Measurements from ENCODE around the gene RHOT2.
A peak's percentile ranks its signal among the peaks of the same experiment; 100 is the strongest.

The RHOT2 gene

DNA sequence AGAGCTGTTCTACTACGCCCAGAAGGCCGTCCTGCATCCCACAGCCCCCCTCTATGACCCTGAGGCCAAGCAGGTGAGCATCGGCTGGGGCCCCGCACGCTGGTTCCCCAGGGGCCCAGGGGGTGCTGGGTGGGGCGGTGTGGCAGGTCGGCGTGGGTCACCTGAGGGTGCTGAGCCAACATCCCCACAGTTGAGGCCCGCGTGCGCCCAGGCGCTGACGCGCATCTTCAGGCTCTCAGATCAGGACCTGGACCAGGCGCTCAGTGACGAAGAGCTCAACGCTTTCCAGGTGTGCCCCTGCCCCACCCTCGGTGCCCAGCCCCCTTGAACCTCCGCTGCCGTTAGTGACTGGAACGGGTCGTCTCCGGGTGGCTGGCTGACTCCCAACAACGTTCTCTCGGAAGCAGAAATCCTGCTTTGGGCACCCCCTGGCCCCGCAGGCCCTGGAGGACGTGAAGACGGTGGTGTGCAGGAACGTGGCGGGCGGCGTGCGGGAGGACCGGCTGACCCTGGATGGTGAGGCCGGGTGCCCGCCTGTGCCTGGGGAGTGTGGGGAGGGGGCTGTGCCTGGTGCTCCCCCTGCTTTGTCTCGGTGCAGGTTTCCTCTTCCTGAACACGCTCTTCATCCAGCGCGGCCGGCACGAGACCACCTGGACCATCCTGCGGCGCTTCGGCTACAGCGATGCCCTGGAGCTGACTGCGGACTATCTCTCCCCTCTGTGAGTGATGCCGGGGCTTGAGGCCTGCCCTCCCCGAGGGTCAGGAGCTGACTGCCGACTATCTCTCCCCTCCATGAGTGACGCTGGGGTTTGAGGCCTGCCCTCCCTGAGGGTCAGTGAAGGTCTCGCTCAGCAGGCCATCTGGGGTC lies 2.8 kb downstream of the RHOT2 start:
- no peak for DNase-seq (ENCODE audit: low spot score)

DNA sequence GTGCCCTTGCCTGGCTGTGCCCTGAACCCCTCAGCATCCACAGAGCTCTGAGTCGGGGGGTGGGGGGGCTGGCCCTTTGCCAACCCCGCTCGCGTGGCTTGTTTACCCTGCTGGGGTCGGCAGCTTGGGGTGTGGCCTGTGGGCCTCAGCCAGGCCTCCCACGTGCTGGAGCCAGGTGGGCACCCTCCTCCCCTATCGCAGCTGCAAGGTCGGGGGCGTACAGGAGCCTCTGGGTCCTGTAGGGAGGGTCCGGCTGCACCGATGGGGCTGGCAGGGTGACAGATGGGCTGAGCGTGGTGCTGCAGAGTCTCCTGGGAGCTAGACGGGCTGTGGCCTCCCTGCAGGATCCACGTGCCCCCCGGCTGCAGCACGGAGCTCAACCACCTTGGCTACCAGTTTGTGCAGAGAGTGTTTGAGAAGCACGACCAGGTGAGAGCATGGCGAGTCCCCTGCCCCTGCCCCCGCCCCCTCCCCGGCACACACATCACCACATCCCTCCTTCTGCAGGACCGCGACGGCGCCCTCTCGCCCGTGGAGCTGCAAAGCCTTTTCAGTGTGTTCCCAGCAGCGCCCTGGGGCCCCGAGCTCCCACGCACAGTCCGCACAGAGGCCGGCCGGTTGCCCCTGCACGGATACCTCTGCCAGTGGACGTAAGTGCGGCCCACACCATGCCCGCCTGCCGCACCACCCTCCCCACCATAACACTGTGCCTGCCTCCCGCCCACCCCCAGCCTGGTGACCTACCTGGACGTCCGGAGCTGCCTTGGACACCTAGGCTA lies 3.6 kb downstream of the RHOT2 start:
- no peak for DNase-seq (ENCODE audit: low spot score)

DNA sequence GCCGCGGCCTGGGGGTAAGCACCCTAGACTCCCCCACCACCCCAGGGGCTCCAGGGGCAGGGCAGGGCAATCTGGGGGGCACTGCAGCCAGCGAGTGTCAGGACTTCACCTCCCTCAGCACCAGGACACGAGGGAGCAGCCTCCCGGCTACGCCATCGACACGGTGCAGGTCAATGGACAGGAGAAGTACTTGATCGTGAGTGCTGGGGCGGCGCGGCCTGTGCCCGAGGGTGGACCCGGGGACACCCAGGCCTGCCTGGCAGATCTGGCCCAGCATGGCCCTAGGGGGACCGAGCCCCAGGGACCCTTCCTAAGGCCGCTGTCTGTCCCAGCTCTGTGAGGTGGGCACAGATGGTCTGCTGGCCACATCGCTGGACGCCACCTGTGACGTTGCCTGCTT lies 4.4 kb downstream of the RHOT2 start:
- DNase-seq (ENCODE audit: low spot score): no peak

- no peak for DNase-seq (ENCODE audit: low spot score)
These were observed 4.9 kb downstream of the RHOT2 start for GRCh38 chr16:672851-673250.

GRCh38 chr16:673399-673991 lies 5.6 kb downstream of the RHOT2 start:
- no peak for DNase-seq (ENCODE audit: low spot score)

DNA sequence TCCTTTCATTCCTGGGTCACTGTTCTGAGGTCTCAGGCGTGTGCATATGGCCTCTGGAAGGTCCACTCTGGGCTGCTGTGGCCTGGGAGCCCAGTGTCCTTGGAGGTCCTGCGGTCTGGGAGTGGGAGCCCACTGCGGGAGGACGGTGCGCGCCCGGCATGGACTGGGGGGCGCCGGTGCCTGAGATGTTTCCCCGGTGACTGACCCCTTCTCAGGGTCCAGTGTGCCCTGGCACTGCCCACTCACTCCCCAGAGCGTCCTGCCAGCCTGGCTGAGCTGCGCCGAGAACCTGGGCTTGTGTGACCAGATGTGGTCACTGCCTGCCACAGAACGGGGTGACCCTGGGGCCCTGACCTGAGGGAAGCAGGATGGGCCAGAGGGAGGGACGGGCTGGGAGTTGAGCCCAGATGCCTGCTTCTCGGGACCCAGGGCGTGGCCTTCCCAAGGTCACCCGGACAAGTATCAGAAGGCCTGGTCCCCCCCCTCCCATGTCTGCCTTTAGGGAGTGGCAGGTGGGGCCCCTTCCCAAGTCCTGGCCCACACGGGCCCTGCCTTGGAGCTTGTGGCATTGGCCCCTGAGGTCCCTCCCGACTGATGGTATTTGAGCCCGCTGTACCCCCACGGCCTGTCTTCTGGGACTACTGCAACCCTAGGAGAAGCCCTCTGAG lies 6.4 kb downstream of the RHOT2 start:
- DNase-seq (ENCODE audit: low spot score): no peak

DNA sequence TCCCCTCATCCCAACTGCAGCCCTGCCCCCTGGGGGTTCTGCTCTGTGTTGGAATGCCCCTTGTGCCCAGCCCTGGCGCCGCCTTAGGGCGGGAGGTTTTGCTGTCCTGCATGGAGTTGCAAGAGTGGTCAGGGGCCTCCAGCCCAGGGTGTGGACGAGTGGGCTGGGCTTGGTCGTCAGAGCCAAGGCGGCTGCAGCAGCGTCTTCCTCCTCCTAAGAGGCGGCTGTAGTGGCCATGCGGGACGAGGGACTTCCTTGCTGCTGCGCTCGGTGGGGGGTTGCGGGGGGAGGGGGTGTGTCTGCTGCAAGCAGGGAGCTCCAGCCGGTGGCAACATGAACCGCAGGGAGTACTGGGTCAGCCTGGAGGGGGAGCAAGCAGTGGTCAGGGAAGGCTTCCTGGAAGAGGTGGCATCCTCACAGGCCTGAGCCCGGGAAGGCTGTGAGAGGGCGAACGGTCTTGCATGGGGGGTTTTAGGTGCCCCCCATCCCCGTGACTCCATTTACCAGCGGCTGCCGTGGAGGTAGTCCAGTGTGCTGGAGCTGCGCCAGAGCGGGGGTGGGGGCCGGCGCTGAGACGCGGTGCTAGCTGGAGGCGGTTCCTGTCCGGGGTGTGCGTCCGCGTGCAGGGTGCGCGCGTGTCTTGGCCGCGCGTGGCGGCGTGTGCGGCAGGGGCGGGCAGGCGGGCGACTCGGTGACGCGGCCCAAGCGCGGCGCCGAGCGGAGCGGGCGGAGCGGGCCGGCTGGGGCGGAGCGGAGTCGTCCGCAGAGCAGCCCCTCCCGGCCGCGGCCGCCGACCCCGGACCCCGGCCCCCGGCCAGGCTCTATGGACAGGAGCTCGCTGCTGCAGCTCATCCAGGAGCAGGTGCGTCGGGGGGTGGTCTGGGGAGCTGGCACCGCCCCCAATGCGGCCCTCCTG lies 7.3 kb downstream of the RHOT2 start, which contains the start of gene RHBDL1:
Gene RHBDL1 (plus strand): TSS at position 704 of the 916 bp plus-strand sequence. CDS start 120 bp downstream, at position 824.
- DNase-seq (ENCODE audit: low spot score): no peak

DNA sequence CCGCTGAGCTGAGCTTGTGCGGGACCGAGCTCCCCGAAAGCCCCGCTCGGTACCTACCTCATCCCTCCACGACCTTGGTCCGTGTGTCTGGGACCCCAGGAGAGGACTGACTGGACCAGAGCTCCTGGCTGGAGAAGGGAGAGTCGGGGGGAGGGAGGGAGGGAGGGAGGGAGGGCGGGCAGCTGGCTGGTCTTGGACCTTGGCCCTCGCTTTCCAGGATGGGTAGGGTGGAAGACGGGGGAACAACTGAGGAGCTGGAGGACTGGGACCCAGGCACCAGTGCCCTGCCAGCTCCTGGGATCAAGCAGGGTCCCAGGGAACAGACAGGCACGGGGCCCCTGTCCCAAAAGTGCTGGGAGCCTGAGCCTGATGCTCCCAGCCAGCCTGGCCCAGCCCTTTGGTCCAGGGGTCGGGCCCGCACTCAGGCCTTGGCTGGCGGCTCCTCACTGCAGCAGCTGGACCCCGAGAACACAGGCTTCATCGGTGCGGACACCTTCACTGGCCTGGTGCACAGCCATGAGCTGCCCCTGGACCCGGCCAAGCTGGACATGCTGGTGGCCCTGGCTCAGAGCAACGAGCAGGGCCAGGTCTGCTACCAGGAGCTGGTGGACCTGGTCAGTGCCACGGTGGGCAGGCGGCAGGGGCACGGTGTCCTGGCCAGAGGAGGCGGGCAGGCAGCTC lies 8.1 kb downstream of the RHOT2 start:
- DNase-seq (ENCODE audit: low spot score): no peak

DNA sequence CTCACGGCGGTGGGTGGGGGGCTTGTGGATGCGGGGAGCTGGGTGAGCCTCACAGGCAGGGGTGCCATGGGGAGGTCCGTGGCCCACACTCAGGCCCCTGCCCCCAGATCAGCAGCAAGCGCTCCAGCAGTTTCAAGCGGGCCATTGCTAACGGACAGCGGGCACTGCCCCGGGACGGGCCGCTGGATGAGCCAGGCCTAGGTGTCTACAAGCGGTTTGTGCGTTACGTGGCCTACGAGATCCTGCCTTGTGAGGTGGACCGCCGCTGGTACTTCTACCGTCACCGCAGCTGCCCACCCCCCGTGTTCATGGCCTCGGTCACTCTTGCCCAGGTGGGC lies 8.6 kb downstream of the RHOT2 start:
- DNase-seq (ENCODE audit: low spot score): no peak

- DNase-seq (ENCODE audit: low spot score): no peak
These were observed 9.0 kb downstream of the RHOT2 start for GRCh38 chr16:676913-677312.

GRCh38 chr16:677316-678190 lies 9.6 kb downstream of the RHOT2 start:
- no peak for DNase-seq (ENCODE audit: low spot score)

- no peak for DNase-seq (ENCODE audit: low spot score)
These were observed 10.4 kb downstream of the RHOT2 start for GRCh38 chr16:678209-678857.

DNA sequence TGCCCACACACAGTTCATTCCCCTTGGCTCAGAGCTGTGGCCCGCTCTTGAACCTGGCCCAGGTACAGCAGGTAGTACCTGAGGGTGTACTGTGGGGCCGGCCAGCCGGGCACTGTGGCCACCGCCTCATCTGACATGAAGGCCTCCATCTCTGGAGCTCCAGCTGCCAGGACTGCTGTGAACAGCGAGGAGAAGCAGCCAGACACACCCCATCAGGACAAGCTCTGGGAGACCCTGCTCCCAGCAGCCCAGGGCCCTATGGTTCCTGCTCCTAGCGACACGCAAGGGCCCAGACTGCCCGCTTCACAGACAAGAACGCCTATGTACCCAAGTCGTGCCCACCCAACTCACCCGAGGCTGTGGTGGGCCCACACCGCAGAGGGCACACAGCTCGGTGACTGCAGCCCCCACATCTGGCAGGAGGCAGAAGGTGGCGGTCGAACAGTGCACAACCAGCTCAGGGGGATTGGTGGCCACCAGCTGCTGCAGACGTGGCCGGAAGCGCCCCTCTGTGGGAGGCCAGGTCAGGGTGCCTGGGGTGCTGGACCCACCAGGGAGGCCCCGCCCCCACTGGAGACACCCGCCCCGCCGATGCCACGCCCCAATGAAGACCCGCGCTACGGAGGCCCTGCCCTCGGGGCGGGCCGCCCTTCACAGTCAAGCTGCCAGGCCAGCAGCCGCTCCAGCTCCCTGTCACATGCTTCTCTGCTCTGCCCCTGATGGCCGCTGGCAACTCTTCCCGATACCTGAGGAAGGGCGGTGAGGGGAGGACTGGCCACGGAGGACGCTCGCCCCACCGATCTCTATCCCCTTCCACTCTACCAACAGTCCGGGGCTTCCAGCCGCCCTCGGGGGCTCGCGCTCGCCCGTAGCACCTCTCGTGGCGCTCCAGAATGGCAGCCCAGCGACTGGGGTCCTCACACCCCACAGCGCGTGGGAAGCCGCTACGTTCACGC lies 11.2 kb downstream of the RHOT2 start:
- DNase-seq (ENCODE audit: low spot score): peak; percentile 45

- peak; percentile 67 for DNase-seq (ENCODE audit: low spot score)
These were observed 12.1 kb downstream of the RHOT2 start, which contains the start of gene STUB1 for GRCh38 chr16:679814-680624. Gene STUB1, plus strand, starts transcription at chr16:680410. Its CDS starts 116 bp downstream, at chr16:680526.

- no peak for DNase-seq (ENCODE audit: low spot score)
These were observed 12.7 kb downstream of the RHOT2 start for GRCh38 chr16:680625-680945.

- DNase-seq (ENCODE audit: low spot score): no peak
These were observed 13.2 kb downstream of the RHOT2 start for GRCh38 chr16:680967-681745.
